ENCODE results near the gene RCBTB1.
"Not testable (repeated sequence)": the region's sequence is repeated elsewhere in the genome, so short reads cannot be mapped to it uniquely, and the experiment has no call there.

Gene RCBTB1

DNA sequence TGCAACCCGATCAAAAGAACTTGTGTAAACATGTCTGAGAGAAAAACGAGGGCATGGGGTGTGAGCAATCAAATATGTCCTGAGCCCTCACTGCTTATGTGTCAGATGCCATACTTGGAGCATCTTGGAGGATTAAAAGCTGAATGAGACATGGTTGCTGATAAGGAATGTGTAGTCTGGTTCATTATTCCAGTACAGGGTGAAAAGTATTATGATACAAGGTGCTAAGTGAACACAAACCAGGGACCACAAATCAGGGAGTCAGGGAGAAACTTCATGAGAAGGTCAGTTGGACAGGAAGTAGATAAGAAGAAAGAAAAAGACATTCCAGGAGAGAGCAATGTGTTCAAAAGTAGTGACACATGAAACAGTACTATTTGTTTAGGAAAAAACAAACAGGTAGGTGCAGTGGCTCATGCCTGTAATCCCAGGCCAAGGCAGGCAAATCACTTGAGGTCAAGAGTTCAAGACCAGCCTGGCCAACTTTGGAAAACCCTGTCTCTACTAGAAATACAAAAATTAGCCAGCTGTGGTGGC lies 2.0 kb upstream of the RCBTB1 start:
- ATAC-seq (no peak), DNase-seq (no peak)
- Mint-ChIP-seq H3K27ac (no peak overlapping the region), H3K4me3 (no peak overlapping the region), H3K27me3 (no peaks in the 10 kb centered on the region), H3K4me1 (peaks cover 18% of the 10 kb centered on the region), H3K9me3 (no peaks in the 10 kb centered on the region), H3K36me3 (ENCODE audit: low read depth) (peaks cover 2% of the 10 kb centered on the region)

- Mint-ChIP-seq H3K36me3 (ENCODE audit: low read depth) (peaks cover 2% of the 10 kb centered on the region), H3K27me3 (no peaks in the 10 kb centered on the region), H3K27ac (peak overlapping the region; percentile 68), H3K9me3 (no peaks in the 10 kb centered on the region), H3K4me1 (peaks cover 18% of the 10 kb centered on the region), H3K4me3 (peak overlapping the region; percentile 91)
- DNase-seq (no peak), ATAC-seq (no peak)
Measured at GRCh38 chr13:49586717-49587116, 1.4 kb upstream of the RCBTB1 start.

DNA sequence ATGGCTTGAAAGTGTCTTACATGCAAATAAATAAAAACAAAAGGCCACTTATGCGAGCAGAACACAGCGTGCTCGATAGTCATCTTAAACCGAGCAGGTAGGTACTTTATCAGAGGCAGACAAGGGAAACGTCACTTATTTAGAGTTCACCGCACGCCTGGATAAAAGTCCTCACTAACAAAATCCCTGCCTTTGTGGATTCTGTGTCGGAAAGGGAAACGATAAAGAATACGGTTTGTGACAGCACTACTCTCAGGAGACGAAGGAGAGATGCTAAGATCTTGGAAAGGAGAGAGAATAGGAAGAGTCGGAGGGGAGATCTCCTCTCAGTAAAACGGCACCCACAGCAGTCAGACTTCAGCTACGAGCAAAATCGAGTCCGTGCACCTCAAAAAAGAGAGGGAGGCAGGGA lies 581 bp downstream of the RCBTB1 start:
- peak overlapping the region; percentile 91 for H3K4me3 Mint-ChIP-seq

DNA sequence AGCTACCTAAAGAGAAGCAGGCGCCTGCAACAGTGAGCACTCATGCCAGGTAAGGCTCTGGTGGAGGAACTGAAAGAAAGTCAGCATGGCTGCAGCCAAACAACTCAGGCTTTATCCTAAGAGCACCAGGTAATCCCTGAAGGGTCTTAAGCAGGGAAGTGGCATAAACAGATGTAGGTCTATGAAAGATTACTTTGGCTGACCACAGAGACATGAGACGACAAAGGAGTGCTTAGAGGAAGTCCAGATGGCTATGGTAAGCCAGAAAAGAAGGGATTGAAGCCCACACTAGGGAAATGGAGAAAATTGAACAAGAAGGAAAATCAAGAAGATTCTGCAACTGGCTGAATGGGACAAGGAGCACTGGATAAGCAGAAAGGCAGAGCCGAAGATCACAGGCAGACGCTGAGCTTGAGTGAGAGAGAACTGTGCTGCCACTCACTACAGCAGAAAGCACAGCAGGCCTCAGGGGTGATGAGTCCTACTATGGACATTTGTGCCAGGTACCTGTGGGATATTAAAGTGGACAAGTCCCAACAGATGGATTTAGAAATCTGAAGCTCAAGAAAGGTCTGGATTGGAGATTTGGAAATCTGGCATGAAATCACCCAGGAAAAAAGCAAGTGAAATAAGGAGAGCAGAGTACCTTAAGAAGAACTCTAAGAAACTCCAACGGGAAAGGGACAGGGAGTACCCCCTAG lies 4.2 kb downstream of the RCBTB1 start:
- Mint-ChIP-seq H3K27me3 (no peaks in the 10 kb centered on the region), H3K4me1 (peaks cover 22% of the 10 kb centered on the region), H3K9me3 (no peaks in the 10 kb centered on the region), H3K36me3 (ENCODE audit: low read depth) (peaks cover 11% of the 10 kb centered on the region), H3K27ac (no peak overlapping the region), H3K4me3 (no peak overlapping the region)
- ATAC-seq (no peak), DNase-seq (no peak)

More for the DNA sequence above, 581 bp downstream of the RCBTB1 start:
- Mint-ChIP-seq H3K4me1 (peaks cover 27% of the 10 kb centered on the region), H3K9me3 (no peaks in the 10 kb centered on the region), H3K27me3 (no peaks in the 10 kb centered on the region), H3K27ac (peak overlapping the region; percentile 90), H3K36me3 (ENCODE audit: low read depth) (peaks cover 8% of the 10 kb centered on the region)
- DNase-seq (no peak), ATAC-seq (no peak)

DNA sequence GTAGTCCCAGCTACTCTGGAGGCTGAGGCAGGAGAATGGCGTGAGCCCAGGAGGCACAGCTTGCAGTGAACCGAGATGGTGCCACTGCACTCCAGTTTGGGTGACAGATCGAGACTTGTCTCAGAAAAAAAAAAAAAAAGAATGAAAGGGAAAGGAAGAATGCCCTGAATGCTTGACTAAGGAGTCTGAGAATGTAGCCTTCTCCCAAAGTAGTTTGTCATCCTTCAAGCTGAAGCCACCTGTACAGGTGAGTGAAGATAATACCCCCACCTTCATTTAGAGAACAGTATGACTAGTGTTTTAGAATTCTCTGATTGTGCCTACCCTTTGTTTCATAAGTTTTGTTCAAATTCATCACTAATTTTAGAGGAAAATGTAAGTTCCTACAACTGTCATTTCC lies 5.9 kb downstream of the RCBTB1 start:
- H3K4me3 Mint-ChIP-seq: no peak overlapping the region
- H3K27ac Mint-ChIP-seq: no peak overlapping the region
- no peaks in the 10 kb centered on the region for H3K9me3 Mint-ChIP-seq
- DNase-seq (no peak), ATAC-seq (no peak)
- no peaks in the 10 kb centered on the region for H3K27me3 Mint-ChIP-seq
- H3K36me3 Mint-ChIP-seq (ENCODE audit: low read depth): peaks cover 11% of the 10 kb centered on the region
- peaks cover 14% of the 10 kb centered on the region for H3K4me1 Mint-ChIP-seq

DNA sequence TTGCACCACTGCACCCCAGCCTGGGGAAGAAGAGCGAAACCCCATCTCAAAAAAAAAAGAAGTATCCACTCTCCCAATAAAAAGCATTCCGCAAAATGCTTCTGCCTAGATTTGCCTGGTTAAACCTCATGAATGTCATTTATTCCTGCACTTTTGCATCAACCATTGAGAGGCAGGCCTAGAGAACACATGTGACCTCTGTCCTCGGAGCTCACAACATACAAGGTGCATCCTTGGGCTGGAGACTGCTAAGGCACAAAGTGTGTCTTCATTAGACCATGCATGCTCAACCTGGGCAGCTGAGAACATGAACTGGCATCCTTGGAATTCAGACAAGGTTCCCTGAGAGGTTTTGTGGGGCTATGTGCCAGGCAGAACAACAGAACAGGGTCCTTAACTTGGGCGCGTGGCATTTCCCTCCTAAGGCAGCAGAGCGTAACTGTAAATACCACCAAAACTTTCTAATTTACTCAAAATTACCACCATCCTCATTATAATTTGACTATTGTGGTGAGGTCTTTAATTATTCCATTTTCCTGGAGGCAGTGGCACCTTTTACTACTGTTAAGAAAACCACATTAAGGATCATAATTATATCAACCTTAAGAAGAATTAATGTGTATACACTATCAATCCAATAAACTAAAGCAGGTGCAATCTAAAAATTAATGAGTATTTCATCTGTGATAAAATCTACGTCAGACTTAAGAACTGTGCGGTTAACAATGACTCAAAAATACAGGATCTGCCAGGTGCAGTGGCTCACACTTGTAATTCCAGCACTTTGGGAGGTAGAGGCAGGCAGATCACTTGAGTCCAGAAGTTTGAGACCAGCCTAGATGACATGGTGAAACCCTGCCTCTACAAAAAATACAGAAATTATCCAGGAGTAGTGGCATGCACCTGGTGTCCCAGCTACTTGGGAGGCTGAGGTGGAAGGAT lies 13.8 kb downstream of the RCBTB1 start:
- Mint-ChIP-seq H3K36me3 (ENCODE audit: low read depth) (peaks cover 2% of the 10 kb centered on the region), H3K27ac (no peak overlapping the region), H3K9me3 (no peaks in the 10 kb centered on the region), H3K27me3 (no peaks in the 10 kb centered on the region), H3K4me1 (peaks cover 25% of the 10 kb centered on the region), H3K4me3 (no peak overlapping the region)
- DNase-seq (no peak), ATAC-seq (no peak)

DNA sequence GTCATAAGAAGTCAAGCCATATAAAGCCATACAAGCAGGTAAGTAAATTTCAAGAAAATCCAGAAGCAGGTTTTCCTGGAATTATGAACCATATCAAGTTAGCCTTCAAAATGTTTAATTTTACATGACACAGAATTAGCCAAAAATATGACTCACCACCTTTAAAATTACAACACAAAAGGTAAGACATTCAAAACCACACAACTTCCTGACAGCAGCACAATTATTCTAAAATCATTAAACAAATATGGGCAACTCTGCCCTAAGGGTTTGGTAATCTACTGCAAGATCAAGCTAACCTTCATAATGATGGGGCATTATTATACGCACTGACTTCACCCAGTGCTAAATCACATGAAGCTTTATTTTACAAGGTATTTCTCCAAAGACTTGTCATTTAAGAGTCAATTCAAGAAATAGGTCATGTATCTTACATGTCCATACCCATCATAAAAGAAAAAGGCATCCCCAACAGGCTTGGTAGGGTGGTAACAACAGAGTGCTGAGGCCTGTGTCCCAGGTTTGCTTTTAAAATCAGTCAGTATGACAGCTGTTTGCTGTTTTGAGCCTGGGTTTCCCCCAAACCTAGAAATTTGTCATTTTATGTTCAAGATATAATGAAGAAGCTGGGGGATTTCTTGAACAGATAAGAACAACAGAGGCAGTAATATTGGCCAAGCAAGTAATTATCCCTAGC lies 15.2 kb downstream of the RCBTB1 start:
- Mint-ChIP-seq H3K4me1 (peaks cover 25% of the 10 kb centered on the region), H3K9me3 (no peaks in the 10 kb centered on the region), H3K27ac (peak overlapping the region; percentile 34), H3K4me3 (no peak overlapping the region), H3K36me3 (ENCODE audit: low read depth) (peaks cover 2% of the 10 kb centered on the region), H3K27me3 (no peaks in the 10 kb centered on the region)
- ATAC-seq: peak; percentile 67
- no peak for DNase-seq

DNA sequence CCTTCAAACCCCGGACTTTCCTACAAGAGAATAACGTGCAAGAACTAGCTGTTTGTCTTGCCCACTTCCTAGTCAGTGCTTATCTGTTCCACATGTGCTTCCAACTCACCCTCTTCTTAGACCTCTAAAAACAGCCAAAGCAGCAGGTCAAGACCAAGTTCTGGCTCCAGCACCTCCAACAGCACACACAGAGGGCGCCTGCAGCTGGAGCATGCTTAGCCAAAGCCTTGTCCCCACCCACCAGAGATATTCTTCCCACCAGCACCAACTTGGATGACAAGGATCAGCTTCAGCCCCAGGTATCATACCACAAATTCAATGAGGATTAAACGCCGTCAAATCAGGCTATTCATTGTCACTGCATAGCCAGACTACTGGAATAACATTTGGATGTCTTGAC lies 17.9 kb downstream of the RCBTB1 start:
- DNase-seq (no peak), ATAC-seq (no peak)
- Mint-ChIP-seq H3K36me3 (ENCODE audit: low read depth) (peaks cover 10% of the 10 kb centered on the region), H3K27me3 (no peaks in the 10 kb centered on the region), H3K4me1 (peaks cover 25% of the 10 kb centered on the region), H3K27ac (no peak overlapping the region), H3K4me3 (no peak overlapping the region), H3K9me3 (no peaks in the 10 kb centered on the region)

- H3K4me1 Mint-ChIP-seq: peaks cover 23% of the 10 kb centered on the region
- H3K9me3 Mint-ChIP-seq: no peaks in the 10 kb centered on the region
- no peaks in the 10 kb centered on the region for H3K27me3 Mint-ChIP-seq
- no peak overlapping the region for H3K27ac Mint-ChIP-seq
- no peak overlapping the region for H3K4me3 Mint-ChIP-seq
- H3K36me3 Mint-ChIP-seq (ENCODE audit: low read depth): peaks cover 10% of the 10 kb centered on the region
- ATAC-seq: no peak
- DNase-seq: no peak
Measured at GRCh38 chr13:49566461-49566860, 18.9 kb downstream of the RCBTB1 start.

GRCh38 chr13:49565461-49565860 lies 19.9 kb downstream of the RCBTB1 start:
- H3K36me3 Mint-ChIP-seq (ENCODE audit: low read depth): peaks cover 11% of the 10 kb centered on the region

GRCh38 chr13:49563516-49563915 lies 21.8 kb downstream of the RCBTB1 start:
- H3K4me3 Mint-ChIP-seq: no peak overlapping the region
- H3K4me1 Mint-ChIP-seq: peaks cover 3% of the 10 kb centered on the region
- peaks cover 23% of the 10 kb centered on the region for H3K36me3 Mint-ChIP-seq (ENCODE audit: low read depth)
- H3K27ac Mint-ChIP-seq: no peak overlapping the region
- ATAC-seq (no peak), DNase-seq (no peak)
- no peaks in the 10 kb centered on the region for H3K27me3 Mint-ChIP-seq
- no peaks in the 10 kb centered on the region for H3K9me3 Mint-ChIP-seq

More at GRCh38 chr13:49565461-49565860, 19.9 kb downstream of the RCBTB1 start:
- DNase-seq, H3K9me3 Mint-ChIP-seq, ATAC-seq, H3K4me3 Mint-ChIP-seq, H3K27ac Mint-ChIP-seq, H3K27me3 Mint-ChIP-seq: not testable (repeated sequence)
- H3K4me1 Mint-ChIP-seq: peaks cover 15% of the 10 kb centered on the region

GRCh38 chr13:49561062-49561410 lies 24.3 kb downstream of the RCBTB1 start:
- H3K36me3 Mint-ChIP-seq (ENCODE audit: low read depth): peaks cover 27% of the 10 kb centered on the region

GRCh38 chr13:49560270-49561061 lies 24.9 kb downstream of the RCBTB1 start:
- H3K36me3 Mint-ChIP-seq (ENCODE audit: low read depth): peaks cover 27% of the 10 kb centered on the region
- DNase-seq: no peak
- H3K4me1 Mint-ChIP-seq: peaks cover 3% of the 10 kb centered on the region
- ATAC-seq: no peak
- no peaks in the 10 kb centered on the region for H3K27me3 Mint-ChIP-seq
- H3K27ac Mint-ChIP-seq: no peak overlapping the region
- no peak overlapping the region for H3K4me3 Mint-ChIP-seq
- no peaks in the 10 kb centered on the region for H3K9me3 Mint-ChIP-seq

More at GRCh38 chr13:49561062-49561410, 24.3 kb downstream of the RCBTB1 start:
- Mint-ChIP-seq H3K27ac (no peak overlapping the region), H3K4me1 (peaks cover 3% of the 10 kb centered on the region), H3K4me3 (no peak overlapping the region), H3K9me3 (no peaks in the 10 kb centered on the region), H3K27me3 (no peaks in the 10 kb centered on the region)
- no peak for ATAC-seq
- no peak for DNase-seq

GRCh38 chr13:49559006-49559405 lies 26.4 kb downstream of the RCBTB1 start:
- no peak for ATAC-seq
- DNase-seq: no peak
- Mint-ChIP-seq H3K4me1 (peaks cover 3% of the 10 kb centered on the region), H3K27ac (no peak overlapping the region), H3K27me3 (no peaks in the 10 kb centered on the region), H3K36me3 (ENCODE audit: low read depth) (peaks cover 30% of the 10 kb centered on the region), H3K4me3 (no peak overlapping the region), H3K9me3 (no peaks in the 10 kb centered on the region)

All from activated naive CD8-positive, alpha-beta T cell treated with anti-CD3 and anti-CD28 coated beads, Interleukin-2, amount 50 U/mL, for 24 hours (primary cell).